SH-SY5Y (cell line): ENCODE measurements around the gene SMARCD1.

ENCODE experiments used
- GATA2 ChIP-seq: IDR thresholded peaks from 2 replicates; pipeline ENCODE4 v1.6.1; 2011; ENCODE audit warnings: mild to moderate bottlenecking, low read depth, low read length
- GATA3 ChIP-seq: IDR thresholded peaks from 2 replicates; pipeline ENCODE4 v1.6.1; 2011; ENCODE audit warnings: low read depth, mild to moderate bottlenecking, low read length, moderate library complexity

The SMARCD1 gene

DNA sequence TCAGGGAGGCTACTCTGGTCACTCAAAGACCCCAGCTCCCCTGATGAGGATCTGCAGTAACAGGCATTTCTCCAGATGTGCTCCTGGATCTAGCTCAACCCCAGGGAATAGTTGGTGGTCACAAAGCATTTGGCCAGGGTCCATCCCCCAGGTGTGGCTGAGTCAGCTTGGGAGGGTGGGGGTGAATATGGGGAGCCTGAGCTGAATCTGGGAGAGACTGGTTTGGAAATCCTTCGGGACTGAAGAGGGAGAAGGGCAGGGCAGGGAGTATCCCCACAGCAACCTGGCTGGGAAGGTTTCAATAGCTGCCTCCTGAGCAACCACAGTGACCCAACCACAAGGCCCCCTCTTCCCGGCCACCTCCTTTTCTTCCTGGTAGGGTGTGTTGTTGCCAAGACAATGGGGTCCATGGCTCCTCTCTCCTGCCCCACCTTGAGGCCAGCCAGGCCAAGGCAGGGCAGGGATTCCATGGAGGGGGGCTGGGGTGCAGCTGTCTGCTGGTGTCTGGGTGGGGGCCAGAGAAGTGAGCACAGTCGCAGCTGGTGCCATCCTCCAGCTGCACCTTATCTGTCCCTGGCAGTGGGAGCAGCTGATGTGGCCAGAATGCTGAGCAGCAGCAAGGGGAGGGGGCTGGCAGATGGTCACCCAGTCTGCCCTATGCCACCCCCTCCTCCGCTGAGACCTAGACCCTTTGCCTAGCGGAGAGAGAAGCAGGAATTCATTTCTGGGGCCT is 22.2 kb upstream of the SMARCD1 start:
- no peak for TF ChIP-seq GATA2
- TF ChIP-seq GATA3, result no peak

DNA sequence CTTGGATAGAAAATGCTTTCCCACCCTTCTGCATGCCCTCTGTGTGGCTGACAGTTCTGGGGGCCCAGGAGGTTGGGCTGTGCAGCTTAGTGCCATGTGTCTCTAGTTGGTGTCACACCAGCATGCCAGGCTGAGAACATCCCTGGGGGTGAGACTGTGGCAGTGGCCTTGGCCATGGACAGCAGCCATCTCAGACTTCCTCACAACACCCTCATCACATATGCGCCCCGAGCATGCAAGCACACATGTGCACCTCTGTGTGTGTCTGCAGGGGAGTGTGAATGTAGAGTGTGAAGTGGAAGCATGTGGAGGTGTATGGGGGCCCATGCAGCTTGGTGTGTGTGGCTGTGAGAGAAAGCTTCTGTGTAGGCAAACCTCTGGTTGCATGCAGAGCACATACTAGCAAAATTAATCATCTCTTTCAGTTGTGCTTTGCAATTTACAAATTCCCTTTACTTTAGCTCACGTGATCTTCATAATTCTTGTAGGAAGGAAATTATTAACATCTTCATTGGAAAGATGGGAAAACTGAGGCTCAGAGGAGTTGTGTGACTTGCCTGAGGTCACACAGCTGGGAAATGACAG is 19.3 kb upstream of the SMARCD1 start:
- TF ChIP-seq GATA3 (no peak), GATA2 (no peak)

DNA sequence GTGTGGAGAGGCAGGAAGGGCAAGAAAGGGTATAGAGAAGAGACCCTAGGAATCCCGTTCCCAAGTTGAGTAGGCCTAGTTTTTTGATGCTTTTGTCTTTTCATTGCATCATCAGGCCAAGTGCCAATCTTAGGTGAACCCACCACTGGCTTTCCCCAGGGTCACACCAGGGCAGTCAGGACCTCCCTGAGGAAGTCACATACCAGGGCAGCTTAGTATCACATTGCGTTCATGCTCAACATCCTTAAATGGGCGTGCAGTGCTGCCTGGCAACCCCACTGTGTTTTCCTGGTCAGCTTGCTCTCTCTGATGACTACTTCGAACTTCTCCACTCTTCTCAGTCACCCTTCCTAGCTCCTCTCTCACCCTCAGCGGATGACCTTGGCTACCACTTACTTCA is 18.7 kb upstream of the SMARCD1 start:
- no peak for TF ChIP-seq GATA3
- TF ChIP-seq GATA2, result no peak

DNA sequence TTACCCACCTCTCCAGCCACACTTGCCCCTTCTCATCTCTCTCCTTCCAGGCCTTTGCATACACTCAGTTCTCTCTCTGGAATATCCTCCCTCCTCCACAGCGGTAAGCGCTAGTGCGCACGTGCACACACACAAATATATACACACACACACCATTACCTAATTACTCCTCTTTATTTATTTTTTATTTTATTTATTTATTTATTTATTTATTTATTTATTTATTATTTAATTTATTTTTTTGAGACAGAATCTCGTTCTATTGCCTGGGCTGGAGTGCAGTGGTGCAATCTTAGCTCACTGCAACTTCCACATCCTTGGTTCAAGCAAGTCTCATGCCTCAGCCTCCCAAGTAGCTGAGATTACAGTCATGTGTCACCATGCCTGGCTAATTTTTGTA is 16.1 kb upstream of the SMARCD1 start:
- no peak for TF ChIP-seq GATA2
- TF ChIP-seq GATA3, result no peak

DNA sequence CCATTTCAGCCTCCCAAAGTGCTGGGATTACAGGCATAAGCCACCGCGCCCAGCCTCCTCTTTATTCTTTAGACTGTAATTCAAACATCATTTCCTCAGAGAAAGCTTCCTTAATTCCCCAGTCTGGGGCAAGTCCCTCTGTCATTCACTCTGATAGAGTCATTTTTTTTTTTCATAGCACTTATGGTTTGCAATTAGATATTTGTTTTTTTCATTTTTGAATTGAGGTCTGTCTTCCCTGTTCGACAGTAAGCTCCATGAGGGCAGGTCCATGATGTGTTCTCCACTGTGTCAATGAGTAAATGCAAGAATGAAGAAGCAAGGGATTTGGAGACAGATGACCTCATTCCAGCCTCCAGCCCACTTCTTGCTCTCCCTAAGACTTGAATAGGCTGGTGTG is 15.6 kb upstream of the SMARCD1 start:
- TF ChIP-seq GATA2, result no peak
- TF ChIP-seq GATA3, result no peak

DNA sequence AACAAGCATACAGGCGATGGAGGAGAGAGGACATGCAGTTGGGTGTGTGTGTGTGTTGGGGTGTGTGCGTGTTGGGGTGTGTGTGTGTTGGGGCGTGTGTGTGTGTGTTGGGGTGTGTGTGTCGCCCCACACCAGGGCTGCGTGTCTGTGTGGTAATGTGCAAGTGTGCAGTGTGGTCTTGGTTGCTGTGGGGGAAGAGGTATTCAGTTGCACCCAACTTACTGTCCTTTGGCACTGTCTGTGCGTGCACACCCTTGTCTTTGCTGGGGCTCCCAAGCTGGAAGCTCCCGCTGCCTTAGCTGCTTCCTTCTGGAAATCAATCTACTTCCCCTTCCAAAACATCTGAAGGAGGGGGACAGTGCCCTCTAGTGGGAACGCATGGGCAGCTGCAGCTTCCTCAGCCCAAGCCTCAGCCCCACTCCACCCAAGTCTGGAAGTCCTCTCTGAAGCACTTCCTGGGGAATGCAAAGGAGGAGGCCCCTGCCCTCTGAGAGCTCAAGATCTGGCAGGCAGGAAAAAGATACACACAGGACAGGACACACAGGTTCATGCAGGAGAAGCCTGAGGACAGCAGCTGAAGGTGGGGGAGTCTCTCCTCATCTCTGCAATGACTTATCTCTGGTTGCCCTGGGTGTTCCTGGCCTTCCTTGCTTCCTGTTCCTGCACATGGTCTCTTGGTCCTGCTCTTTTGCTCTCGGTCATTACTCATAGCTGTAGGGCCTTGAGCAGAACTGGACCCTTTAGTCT is 14.7 kb upstream of the SMARCD1 start:
- TF ChIP-seq GATA2 (no peak), GATA3 (no peak)

DNA sequence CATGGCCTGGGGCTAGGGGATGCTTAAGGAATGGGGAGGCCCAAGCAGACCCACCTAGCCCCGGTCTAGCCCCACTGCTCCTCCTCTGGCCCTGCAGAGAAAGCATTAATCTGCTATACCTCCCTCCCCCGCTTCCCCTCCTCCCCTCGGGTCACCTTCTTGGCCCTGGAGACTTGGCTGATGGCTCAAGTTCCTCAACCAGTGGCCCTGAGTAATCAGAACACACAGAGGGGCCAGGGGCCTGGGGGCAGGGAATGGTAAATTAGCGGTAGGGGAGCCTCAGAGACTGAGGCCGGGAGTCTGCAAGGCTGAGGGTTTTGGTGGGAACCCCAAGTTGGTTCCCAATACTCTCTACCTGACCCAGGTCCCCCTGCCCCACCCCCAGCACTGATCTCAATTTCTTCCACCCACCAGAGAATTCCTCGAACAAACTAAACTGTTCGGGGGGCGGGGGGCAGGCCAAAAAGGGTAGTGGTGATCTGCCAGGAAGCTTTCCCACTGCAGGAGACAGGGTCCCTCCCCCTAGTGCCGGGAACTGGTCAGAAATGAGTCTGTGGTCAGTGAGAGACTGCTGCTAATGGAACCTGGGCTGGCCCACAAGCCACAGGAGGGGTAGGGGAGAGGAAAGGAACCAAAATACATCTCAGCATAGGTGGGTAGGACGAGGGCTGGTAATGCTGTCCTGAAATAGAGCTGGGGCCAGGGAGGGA is 12.8 kb upstream of the SMARCD1 start:
- TF ChIP-seq GATA3 (no peak), GATA2 (no peak)

DNA sequence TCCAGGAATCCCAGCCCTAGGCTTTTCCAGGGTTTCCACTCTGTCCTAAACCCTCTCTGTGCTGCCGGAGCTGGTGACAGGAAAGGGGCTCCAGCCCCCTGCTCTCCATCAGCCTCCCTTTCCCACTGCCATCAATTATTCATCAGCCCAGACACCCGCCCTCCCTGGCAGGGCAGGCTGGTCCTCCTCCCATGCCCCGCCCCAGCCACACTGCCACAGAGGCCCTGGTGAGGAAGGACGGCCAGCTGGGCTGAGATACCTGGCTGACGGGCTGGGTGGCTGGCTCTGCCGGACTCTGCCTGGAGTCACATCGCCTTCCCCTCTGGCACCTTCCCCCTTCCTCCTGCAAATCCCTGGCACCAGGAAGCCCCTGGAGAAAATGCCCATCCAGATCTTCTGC is 11.9 kb upstream of the SMARCD1 start:
- TF ChIP-seq GATA2 (no peak), GATA3 (no peak)

DNA sequence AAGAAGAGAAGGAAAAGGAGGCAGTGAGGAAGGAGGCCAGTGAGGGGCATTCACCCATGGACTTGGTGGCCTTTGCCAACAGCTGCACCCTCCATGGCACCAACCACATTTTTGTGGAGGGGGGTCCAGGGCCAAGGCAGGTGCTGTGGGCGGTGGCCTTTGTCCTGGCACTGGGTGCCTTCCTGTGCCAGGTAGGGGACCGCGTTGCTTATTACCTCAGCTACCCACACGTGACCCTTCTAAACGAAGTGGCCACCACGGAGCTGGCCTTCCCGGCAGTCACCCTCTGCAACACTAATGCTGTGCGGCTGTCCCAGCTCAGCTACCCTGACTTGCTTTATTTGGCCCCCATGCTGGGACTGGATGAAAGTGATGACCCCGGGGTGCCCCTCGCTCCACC is 11.4 kb upstream of the SMARCD1 start:
- TF ChIP-seq GATA3 (no peak), GATA2 (no peak)

DNA sequence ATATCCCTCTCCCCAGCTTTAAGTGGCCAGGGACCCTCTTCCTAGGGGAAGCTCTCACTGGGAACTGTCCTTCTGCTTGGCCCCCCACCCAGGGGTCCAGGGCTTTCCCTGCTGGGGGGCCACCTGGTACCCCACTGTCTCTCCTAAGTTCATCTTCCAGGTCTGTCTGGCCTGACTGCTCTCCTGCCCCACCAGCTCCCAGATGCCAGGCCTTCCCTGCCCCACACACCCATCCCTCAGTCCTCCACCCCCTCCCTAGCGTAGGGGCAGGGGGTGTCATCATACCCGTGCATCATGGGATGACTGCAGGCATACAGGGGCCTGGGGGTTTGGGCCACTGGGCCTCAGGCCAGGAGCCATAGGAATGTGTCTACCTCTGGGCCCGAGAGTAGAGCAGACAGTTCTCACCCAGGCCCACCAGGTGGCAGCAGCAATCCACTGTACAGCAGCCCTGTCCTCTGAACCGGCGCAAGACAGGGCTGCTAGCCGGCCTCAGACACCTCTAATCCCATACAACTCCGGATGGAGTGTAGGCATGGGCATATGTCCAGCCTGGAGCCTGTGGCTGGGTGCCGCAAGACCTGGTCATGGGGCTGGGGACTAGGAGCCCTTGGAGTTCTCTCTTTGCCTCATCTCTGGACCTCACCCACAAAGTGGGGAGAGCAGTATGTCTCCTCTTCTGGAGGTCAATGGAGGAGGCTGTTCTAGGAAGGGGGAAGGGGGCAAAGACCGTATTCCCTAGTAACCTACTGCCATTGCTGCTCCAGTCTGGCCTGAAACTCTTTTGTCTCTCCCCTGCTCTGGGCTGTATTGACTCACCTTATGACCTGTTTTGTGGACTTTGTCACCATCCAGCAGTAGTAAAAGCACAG is 10.0 kb upstream of the SMARCD1 start:
- no peak for TF ChIP-seq GATA3
- no peak for TF ChIP-seq GATA2

DNA sequence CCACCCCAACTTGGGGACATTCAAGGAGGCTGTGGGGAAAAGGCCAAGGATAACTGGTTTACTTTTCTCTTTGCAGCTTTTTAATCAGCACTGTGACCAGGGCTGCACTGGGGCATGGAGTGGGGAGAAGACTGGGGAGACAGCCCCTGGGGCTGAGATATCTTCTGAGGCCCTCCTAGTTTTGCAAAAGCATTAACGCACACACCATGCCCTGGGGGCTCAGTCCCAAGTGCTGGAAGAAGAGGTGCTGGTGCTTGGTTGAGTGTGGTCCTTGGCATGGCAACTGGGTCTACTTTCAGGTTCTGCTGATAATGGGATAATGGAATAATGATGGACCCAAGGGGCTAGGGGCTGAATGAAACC is 9.4 kb upstream of the SMARCD1 start:
- TF ChIP-seq GATA2, result no peak
- TF ChIP-seq GATA3, result no peak

DNA sequence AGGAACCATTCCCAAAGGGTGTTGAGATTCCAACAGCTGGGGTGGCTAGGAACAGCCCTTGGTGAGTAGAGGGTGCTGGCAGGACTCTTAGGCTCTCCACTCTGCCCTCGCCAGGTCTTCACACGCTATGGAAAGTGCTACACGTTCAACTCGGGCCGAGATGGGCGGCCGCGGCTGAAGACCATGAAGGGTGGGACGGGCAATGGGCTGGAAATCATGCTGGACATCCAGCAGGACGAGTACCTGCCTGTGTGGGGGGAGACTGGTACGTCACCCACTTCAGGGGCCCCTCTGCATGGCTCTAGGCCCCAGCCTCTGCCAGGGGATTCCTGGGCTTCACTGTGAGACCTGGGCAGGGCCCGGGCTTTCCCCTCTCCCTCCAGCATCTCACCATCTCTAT is 8.0 kb upstream of the SMARCD1 start:
- TF ChIP-seq GATA3 (no peak), GATA2 (no peak)

DNA sequence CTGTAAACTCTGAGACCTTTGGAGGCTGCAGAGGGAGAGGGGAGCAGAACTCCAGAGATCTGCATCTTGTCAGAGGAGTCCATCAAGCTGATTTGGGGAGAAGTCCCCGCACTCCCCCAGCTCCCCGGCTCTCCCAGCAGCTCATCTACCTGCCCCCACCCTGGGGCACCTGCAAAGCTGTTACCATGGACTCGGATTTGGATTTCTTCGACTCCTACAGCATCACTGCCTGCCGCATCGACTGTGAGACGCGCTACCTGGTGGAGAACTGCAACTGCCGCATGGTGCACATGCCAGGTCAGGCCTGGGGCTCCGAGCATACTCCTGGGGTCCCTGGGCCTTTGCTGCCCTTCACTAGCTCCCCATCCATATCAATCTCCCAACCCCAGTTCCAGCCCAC is 6.9 kb upstream of the SMARCD1 start:
- TF ChIP-seq GATA2, result no peak
- TF ChIP-seq GATA3, result no peak
